Lower leg skin (tissue), 3 donors: ENCODE results near the gene MUC3A.

Source experiments
- CTCF ChIP-seq, 3 donors: fragments of 450-650 bp; IDR thresholded peaks; one replicate each; pipeline ENCODE4 v1.5.1; 2016; ENCODE audit warnings: antibody characterized with exemption in 3 of 3, mild to moderate bottlenecking in 3 of 3, moderate library complexity in 2 of 3
- POLR2A ChIP-seq, 2 donors: fragments of 450-650 bp; IDR thresholded peaks; one replicate each; pipeline ENCODE4 v1.6.1; 2016 to 2017; ENCODE audit warnings: antibody characterized with exemption in 2 of 2, mild to moderate bottlenecking in 1 of 2, moderate library complexity in 1 of 2

GRCh38 chr7:100965045-100965722, 15.8 kb downstream of the MUC3A start:
- TF ChIP-seq CTCF (IDR thresholded peaks at IDR 0.05) = no peak
- no peak for TF ChIP-seq POLR2A (IDR thresholded peaks at IDR 0.05)
